GM18861 (cell line): ENCODE results near the gene GFPT2.

Experiments used
- ATAC-seq: cut with Tn5 transposase; IDR thresholded peaks from one replicate; pipeline ENCODE4 v1.9.1; 2021; ENCODE audit not compliant: unreplicated experiment

Gene GFPT2

DNA sequence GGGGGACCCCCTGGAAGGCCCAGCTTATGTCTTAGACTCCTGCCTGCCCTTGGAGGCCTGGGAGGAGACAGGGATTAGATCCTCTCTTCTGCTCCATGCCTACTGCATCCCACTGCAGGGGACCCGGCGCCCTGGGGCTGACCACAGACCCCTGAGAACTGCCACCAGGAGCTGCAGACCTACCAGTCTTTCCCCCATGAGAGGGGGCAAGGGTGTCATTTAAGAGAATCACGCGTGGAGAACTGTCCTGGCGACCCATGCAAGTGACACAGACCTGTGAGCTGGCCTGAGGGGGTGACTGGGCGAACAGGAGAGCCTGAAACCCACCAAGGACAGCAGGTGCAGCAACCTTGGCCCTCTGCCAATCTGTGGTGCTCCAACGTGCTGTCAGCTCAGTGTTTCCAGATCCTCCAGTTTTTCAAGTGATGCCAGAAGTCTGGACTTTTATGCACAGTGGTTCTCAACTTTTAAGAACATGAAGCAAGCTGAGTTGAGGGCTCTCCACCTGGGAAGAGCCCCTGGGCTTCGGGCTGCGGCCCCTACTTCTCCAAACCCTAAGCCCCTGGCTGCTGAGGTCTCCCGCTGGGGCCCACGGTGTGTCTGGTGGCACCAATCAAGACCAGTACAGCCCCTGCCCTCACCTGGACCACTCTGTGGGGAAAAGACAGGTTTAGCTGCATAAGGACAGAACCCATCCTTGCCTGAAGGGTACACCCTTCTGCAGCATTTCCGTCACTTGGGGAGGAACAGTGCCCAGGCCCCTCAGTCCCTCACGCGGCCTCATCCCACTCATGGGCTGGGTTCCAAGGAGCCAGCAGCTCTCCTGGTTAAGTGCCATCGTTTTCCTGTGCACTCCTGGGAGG is 18.2 kb downstream of the GFPT2 start:
- no peak for ATAC-seq

GRCh38 chr5:180334176-180334575 is 19.0 kb downstream of the GFPT2 start:
- ATAC-seq: no peak

DNA sequence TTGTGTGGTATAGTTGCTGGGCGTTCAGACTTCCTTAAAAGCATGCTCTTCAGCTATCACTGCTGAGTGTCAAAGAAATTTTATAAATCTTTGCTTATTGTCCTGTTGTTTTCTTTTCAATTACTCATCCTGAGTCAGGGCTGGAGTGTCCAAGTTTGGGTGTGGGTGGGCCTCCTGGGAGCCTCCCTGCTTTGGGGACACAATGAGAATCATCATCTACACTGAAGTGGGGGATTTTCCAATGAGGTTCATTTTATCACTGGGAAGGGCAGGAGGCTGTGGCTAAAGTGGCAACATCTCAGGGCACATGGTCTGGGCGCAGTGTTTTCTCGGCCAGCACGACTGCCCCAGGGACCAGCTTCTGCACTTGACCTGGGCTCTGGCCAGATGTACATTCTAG is 19.5 kb downstream of the GFPT2 start:
- ATAC-seq: no peak

DNA sequence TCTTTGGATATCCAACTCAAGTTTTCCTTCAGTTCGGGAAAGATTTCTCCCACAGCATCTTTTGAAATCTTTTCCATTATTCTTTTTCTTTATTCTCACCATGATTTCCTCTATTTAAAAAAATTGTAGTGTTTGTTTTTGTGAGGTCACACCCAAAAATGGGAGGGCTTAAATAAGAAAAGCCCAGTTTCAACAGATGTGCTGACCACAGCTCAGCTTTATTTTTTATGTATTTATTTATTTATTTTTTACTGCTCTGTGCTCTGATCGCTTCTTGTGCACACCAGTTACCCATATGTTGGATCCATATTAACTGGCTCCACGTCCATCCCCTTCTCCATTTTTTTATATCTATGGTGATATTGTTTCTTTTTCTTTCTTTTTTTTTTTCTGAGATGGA is 20.3 kb downstream of the GFPT2 start:
- no peak for ATAC-seq

DNA sequence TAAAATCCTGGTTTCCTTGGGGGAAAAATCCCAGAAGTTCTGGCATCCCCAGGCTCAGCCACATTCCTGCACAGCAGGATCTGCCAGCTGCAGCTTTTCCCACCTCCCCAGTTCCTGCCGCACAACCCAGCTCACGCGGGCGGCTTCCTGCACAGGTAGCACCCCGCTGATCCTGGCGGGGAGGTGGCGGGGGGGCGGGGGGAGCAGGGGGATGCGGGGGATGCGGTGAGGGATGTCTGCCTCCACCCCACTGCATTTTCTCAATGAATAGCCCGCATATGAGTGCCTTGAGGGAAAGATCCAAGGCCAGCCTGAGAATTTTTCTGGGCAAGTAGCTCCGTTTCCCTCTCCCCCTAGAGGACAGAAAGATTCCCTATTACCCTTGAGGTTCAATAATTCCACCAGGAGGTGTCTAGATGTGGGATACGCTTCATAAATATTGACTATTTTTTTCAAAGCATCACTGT is 21.1 kb downstream of the GFPT2 start:
- ATAC-seq: no peak

GRCh38 chr5:180331647-180331950 is 21.5 kb downstream of the GFPT2 start:
- ATAC-seq: no peak

DNA sequence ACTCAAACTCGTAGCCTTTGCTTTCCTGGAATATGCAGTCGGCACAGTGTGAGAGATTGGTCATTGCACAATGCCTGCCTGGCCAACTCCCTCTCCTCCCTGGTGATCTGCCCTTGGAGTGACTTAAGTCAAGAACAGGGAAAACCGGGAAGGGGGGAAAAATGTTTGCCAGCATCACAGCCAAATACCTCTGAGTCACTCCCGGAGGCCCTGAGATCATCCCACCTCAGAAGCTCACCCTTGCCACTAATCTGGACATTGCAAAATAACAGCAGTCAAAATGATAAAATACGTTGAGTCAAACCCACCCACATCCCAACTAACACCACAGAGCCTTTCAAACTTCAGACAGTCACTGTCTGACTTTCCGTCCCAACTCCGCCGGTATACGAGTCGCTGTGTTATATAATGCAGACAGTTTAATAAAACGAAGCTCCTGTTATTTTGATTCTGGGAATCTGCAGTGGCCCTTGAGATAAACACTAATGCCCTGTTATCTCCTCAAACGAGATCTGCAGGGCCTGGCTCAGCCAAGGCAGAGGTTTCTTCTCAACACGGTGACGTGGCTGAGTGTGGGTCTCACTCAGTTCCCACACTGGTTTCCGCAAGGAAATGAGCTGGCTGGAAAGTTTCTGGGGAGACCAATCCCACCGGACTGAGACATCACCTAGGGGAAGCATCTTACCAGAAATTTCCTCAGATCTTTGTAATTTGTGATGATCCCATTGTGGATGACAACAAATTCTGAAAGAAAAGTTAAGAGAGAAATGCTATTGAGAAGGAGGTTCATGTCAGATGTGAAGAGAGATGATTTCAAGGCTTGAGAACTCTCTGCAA is 22.1 kb downstream of the GFPT2 start:
- ATAC-seq: no peak

- ATAC-seq: no peak
Observed at GRCh38 chr5:180330270-180330648, 22.9 kb downstream of the GFPT2 start.

DNA sequence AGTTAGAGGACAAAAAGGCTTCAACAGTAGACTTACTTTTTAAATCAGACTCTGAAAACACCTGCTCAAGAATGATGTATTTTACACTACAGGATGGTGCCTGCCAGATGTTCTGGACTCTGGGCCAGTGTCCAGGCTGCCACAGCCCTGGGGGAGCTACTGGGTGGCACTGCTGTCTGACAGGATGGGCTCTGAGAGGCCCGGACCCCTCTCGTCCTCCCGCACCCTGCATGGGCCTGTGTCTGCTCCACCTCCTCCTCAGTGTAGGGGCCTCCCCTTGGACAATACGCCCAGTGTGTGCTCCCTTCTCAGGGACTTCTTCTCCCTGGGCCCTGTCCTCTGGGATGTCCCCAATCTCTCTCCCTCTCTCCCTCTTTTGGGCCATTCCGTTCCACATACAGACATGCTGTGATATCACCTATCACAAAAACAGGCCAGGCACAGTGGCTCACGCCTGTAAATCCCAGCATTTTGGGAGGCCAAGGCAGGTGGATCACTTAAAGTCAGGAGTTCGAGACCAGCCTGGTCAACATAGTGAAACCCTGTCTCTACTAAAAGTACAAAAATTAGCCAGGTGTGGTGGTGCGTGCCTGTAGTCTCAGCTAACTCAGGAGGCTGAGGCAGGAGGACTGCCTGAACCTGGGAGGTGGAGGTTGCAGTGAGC is 23.4 kb downstream of the GFPT2 start:
- no peak for ATAC-seq

- no peak for ATAC-seq
Observed at GRCh38 chr5:180329138-180329435, 24.0 kb downstream of the GFPT2 start.

- peak; percentile 86 for ATAC-seq
Observed at GRCh38 chr5:180328296-180329137, 24.6 kb downstream of the GFPT2 start.

GRCh38 chr5:180326989-180327565 is 26.1 kb downstream of the GFPT2 start:
- no peak for ATAC-seq

DNA sequence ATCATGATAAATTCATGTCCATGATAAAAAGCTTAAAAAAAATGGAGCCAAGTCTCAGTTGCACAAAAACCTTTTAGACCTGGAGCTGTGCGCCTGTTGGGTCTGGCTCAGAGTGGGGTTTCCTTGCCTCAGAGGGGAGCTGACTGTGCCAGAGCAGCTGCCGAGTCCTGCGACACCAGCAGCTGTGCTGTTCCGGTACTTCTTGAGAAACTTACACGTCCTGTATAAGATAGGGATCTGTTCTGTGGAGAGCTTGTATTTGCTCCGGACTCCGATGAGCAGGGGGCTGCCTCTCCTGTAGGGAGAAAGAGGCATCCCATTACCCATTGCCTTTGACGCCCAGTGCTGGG is 28.6 kb downstream of the GFPT2 start:
- no peak for ATAC-seq

- ATAC-seq: no peak
Observed at GRCh38 chr5:180323941-180324600, 29.1 kb downstream of the GFPT2 start.

GRCh38 chr5:180323160-180323559 is 30.0 kb downstream of the GFPT2 start:
- ATAC-seq: no peak

DNA sequence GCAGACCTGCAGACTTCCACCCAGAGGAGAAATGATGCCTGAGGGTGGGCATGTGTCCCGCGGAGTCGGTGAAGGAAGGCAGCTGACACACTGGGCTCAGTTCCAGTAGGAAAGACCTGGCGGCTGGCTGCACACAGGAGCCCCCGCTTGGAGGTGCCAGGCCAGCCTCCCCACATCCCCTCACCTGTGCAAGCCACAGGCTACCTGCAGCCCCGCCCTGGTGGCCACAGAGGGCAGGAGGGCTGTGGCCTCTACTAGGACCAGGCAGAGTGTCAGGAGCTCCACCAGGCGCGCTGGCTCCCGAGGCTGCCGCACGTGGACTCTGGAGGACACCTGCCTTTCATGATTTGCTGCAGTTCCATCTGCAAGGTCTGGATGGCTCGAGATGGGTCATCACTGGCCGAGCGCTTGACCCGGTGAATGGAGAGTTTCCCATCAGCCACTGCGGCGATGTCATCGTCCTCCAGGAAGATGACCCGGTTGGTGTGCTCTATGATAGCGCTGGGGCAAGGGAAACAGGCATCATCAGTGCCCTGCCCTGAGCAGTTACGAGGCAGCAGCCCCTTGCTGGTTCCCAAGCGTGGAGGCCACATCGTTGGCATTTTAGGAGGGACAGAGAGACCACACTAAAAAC is 34.6 kb downstream of the GFPT2 start:
- ATAC-seq: no peak

DNA sequence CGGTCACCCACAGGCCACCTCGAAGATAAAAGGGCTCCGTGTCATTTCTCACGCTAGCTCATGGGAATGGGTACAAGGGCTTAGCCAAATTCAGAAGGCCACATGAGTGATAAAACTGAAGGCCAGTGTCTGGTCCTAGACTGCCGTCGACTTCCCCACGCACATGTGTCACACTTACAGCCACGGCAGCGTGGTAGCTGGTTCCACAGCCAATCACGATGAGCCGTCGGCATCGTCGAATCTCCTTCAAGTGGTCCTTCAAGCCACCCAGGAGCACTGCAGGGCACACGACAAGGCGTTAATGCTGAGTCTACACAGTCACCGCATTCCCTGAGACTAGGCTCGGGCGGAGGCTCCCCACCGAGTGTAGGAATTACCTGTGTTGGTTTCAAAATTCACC is 36.5 kb downstream of the GFPT2 start:
- ATAC-seq: no peak

DNA sequence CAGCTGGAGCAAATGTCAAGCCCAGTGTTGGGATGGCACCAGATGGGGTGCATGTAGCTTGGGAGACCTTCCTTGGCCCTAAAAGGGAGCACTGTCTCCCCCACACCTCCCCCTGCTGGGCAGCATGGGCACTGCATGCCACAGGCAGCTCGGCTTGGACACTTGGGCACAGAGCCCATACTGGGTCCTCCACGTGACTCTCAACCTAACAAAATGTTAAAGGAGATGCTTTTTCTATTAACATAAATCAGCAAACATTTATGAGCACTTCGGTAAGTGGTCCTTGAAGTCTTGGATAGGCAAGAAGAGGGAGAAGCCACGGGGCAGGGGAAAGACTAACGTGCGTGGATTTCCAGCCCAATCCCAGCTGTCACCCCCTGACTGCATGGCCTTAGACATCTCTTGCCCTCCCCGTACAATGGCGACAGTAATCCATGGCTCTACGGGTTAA is 37.3 kb downstream of the GFPT2 start:
- ATAC-seq: no peak

- ATAC-seq: peak; percentile 90
Observed at GRCh38 chr5:180313677-180314505, 39.2 kb downstream of the GFPT2 start.
